ENCODE results near the gene BMAL1.
A peak's percentile ranks its signal among the peaks of the same experiment; 100 is the strongest.
"Not testable (repeated sequence)": the region's sequence is repeated elsewhere in the genome, so short reads cannot be mapped to it uniquely, and the experiment has no call there.

BMAL1 gene

GRCh38 chr11:13277768-13278608 is at the start of gene BMAL1:
TSS of gene BMAL1 (plus strand) at chr11:13277790. CDS start at chr11:13354309, 76,519 bp downstream.
- no peak for DNase-seq

- no peak for DNase-seq
Observed at GRCh38 chr11:13228572-13228971, 49.0 kb upstream of the BMAL1 start.

GRCh38 chr11:13229136-13229535 is 48.5 kb upstream of the BMAL1 start:
- DNase-seq: no peak

GRCh38 chr11:13229711-13230318 is 47.8 kb upstream of the BMAL1 start:
- no peak for DNase-seq

- no peak for DNase-seq
Observed at GRCh38 chr11:13233173-13233745, 44.3 kb upstream of the BMAL1 start.

GRCh38 chr11:13235895-13236294 is 41.7 kb upstream of the BMAL1 start:
- no peak for DNase-seq

GRCh38 chr11:13236626-13237025 is 41.0 kb upstream of the BMAL1 start:
- DNase-seq: no peak

GRCh38 chr11:13237761-13238160 is 39.8 kb upstream of the BMAL1 start:
- no peak for DNase-seq

GRCh38 chr11:13238879-13239514 is 38.6 kb upstream of the BMAL1 start:
- DNase-seq: no peak

- no peak for DNase-seq
Observed at GRCh38 chr11:13242564-13242963, 35.0 kb upstream of the BMAL1 start.

- DNase-seq: no peak
Observed at GRCh38 chr11:13247606-13248296, 29.8 kb upstream of the BMAL1 start.

GRCh38 chr11:13249177-13249576 is 28.4 kb upstream of the BMAL1 start:
- DNase-seq: no peak

GRCh38 chr11:13249992-13250391 is 27.6 kb upstream of the BMAL1 start:
- DNase-seq: no peak

GRCh38 chr11:13251966-13252365 is 25.6 kb upstream of the BMAL1 start:
- no peak for DNase-seq

GRCh38 chr11:13252438-13252837 is 25.2 kb upstream of the BMAL1 start:
- no peak for DNase-seq

- no peak for DNase-seq
Observed at GRCh38 chr11:13256216-13256615, 21.4 kb upstream of the BMAL1 start.

- DNase-seq: not testable (repeated sequence)
Observed at GRCh38 chr11:13258061-13258460, 19.5 kb upstream of the BMAL1 start.

GRCh38 chr11:13258855-13259254 is 18.7 kb upstream of the BMAL1 start:
- no peak for DNase-seq

- DNase-seq: no peak
Observed at GRCh38 chr11:13259374-13259773, 18.2 kb upstream of the BMAL1 start.

- DNase-seq: peak; percentile 72
Observed at GRCh38 chr11:13260201-13260962, 17.2 kb upstream of the BMAL1 start.

GRCh38 chr11:13260963-13261588 is 16.5 kb upstream of the BMAL1 start:
- no peak for DNase-seq

- DNase-seq: no peak
Observed at GRCh38 chr11:13261591-13262061, 16.0 kb upstream of the BMAL1 start.
